ENCODE measurements around the gene TAS1R3.

Gene TAS1R3

DNA sequence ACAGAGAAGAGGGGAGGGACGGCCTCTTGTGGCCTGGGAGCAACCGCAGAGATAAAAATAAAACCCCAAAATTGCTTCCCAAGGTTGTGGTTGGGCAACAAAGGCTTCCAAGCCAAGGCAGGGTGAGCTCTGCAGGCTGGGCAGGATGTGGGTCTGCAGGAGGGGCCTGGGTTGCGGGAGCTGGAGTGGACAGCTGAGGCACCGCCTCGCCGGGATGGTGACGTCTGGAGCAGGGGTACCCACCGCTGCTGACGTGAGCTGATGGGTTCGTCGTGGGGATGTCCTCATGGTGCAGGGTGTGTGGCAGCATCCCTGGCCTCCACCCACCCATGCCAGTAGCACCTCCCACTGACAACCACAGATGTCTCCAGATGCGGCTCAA is 40.3 kb downstream of the TAS1R3 start:
- Histone ChIP-seq H3F3A (ENCODE audit: insufficient read depth, low read length) (peaks cover 6% of the 10 kb centered on the region), H3K9me3 (replicated peaks; ENCODE audit: insufficient read depth, low read length) (no peaks in the 10 kb centered on the region), H3K4me2 (ENCODE audit: low read depth, low read length) (no peak overlapping the region), H3K4me1 (ENCODE audit: low read length) (peaks cover 16% of the 10 kb centered on the region), H3K27ac (ENCODE audit: low read length) (no peak overlapping the region), H4K20me1 (ENCODE audit: insufficient read depth, low read length) (no peaks in the 10 kb centered on the region), H3K4me3 (ENCODE audit: low read length) (no peak overlapping the region), H3K79me2 (ENCODE audit: low read length) (peaks cover 26% of the 10 kb centered on the region), H2AFZ (ENCODE audit: low read length) (no peak overlapping the region), H3K9ac (ENCODE audit: low read length) (no peak overlapping the region), H3K9me2 (replicated peaks; ENCODE audit: insufficient read depth, low read length) (no peaks in the 10 kb centered on the region), H3K36me3 (replicated peaks; ENCODE audit: insufficient read depth, low read length) (no peaks in the 10 kb centered on the region), H3K27me3 (replicated peaks; ENCODE audit: insufficient read depth, low read length) (no peaks in the 10 kb centered on the region)
- TF ChIP-seq EZH2 (optimal IDR thresholded peaks at IDR 0.05; ENCODE audit: low read depth, low read length): no peak
- TF ChIP-seq, protein P1, sequence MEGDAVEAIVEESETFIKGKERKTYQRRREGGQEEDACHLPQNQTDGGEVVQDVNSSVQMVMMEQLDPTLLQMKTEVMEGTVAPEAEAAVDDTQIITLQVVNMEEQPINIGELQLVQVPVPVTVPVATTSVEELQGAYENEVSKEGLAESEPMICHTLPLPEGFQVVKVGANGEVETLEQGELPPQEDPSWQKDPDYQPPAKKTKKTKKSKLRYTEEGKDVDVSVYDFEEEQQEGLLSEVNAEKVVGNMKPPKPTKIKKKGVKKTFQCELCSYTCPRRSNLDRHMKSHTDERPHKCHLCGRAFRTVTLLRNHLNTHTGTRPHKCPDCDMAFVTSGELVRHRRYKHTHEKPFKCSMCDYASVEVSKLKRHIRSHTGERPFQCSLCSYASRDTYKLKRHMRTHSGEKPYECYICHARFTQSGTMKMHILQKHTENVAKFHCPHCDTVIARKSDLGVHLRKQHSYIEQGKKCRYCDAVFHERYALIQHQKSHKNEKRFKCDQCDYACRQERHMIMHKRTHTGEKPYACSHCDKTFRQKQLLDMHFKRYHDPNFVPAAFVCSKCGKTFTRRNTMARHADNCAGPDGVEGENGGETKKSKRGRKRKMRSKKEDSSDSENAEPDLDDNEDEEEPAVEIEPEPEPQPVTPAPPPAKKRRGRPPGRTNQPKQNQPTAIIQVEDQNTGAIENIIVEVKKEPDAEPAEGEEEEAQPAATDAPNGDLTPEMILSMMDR (IDR thresholded peaks at IDR 0.05; ENCODE audit: low read length): no peak
- no peak for TF ChIP-seq EZH2phosphoT487 (IDR thresholded peaks at IDR 0.05; ENCODE audit: low read length)
- no peak for DNase-seq

DNA sequence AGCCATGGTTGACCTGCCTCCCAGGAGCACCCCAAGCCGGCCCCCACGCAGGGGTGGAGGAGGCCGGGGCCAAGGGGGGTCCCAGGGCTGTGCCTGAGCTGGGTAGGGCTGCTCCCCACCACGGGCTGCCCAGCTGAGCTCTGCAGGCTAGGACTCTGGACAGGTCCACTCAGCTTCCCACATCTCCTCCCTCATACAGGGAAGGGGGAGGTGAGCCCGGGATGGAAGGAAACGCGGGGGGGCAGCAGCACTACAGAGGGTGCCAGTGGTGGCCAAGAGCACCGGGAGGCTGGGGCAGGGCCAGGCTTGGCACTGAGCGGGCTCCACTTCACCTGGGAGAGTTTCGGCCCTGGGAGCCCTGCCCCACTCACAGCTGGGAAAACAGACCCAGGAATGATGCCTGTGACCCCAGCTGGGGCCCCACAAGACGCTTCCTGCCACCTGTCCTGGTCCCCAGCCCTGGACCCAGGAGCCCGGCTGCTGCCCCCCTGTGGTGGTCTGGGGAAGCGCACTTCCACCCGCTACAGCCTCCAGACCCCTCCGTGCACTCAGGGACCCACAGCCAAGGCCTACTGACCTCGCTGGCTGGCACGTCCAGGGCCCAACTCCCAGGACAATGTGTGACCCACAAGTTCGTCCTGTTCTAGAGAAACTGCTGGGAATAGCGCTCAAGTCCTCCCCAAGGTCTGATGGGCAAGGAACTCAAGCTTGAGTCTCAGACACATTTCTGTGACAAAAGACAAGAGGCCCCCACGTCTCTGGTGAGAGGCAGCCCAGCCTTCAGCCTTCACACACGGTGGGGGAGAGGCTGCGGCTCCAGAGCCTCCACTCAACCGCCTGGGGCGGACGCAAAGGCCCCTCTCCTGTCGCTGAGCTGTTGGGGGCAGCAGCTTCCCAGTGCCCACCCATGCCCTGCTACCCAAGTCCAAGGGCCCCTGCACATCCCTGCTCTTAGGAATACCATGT is 40.9 kb downstream of the TAS1R3 start:
- Histone ChIP-seq H3K27me3 (replicated peaks; ENCODE audit: insufficient read depth, low read length) (no peaks in the 10 kb centered on the region), H2AFZ (ENCODE audit: low read length) (no peak overlapping the region), H3K4me2 (ENCODE audit: low read depth, low read length) (peak overlapping the region; percentile 18; the same call in 1 of the 2 replicates), H3K79me2 (ENCODE audit: low read length) (peaks cover 26% of the 10 kb centered on the region), H3K36me3 (replicated peaks; ENCODE audit: insufficient read depth, low read length) (no peaks in the 10 kb centered on the region), H3K9me3 (replicated peaks; ENCODE audit: insufficient read depth, low read length) (no peaks in the 10 kb centered on the region), H3K4me3 (ENCODE audit: low read length) (no peak overlapping the region), H3K27ac (ENCODE audit: low read length) (no peak overlapping the region), H3F3A (ENCODE audit: insufficient read depth, low read length) (peaks cover 13% of the 10 kb centered on the region), H3K4me1 (ENCODE audit: low read length) (peaks cover 16% of the 10 kb centered on the region), H3K9me2 (replicated peaks; ENCODE audit: insufficient read depth, low read length) (no peaks in the 10 kb centered on the region), H4K20me1 (ENCODE audit: insufficient read depth, low read length) (no peaks in the 10 kb centered on the region), H3K9ac (ENCODE audit: low read length) (no peak overlapping the region)
- DNase-seq: peak; percentile 47
- TF ChIP-seq, protein P1 (IDR thresholded peaks at IDR 0.05; ENCODE audit: low read length): peak; percentile 88
- no peak for TF ChIP-seq EZH2phosphoT487 (IDR thresholded peaks at IDR 0.05; ENCODE audit: low read length)

DNA sequence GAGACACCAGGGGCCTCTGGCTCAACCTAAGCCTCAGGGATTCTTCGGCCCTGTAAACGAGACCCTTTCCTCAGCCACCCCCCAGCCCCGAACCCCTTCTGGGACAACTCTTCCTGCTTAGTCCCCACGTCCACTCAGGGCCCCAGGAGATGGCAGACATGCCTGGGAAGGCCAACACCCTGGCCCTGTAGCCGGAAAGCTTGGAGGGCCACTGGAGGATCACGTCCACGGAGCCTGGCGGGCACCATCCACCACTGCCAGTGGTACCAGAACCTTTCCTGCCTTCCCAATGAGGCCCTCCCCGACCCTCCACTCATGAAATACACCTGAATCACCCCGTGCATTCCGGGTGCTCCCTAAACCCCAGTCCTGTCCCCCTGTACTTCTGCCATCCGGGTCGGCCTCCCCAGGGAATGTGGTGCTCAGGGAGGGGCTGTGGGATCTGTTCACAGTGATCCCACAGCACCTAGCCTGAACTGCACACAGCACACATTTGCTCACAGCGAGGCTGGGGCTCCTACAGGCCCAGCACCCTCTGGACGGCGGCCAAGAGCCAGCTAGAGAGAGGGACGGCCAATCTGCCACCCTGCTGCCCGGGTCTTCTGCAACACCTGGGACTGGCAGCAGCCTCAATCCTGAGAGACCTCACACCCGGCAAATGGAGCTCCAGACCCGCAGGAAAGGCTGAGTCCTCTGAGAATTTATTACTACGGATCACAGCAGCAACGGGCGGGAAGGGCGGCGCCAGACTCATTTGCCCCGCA is 42.2 kb downstream of the TAS1R3 start:
- no peak overlapping the region for H2AFZ ChIP-seq (ENCODE audit: low read length)
- H3F3A ChIP-seq (ENCODE audit: insufficient read depth, low read length): peaks cover 15% of the 10 kb centered on the region
- no peaks in the 10 kb centered on the region for H4K20me1 ChIP-seq (ENCODE audit: insufficient read depth, low read length)
- H3K4me2 ChIP-seq (ENCODE audit: low read depth, low read length): no peak overlapping the region
- peaks cover 16% of the 10 kb centered on the region for H3K4me1 ChIP-seq (ENCODE audit: low read length)
- no peaks in the 10 kb centered on the region for H3K9me3 ChIP-seq (replicated peaks; ENCODE audit: insufficient read depth, low read length)
- H3K27ac ChIP-seq (ENCODE audit: low read length): no peak overlapping the region
- H3K27me3 ChIP-seq (replicated peaks; ENCODE audit: insufficient read depth, low read length): no peaks in the 10 kb centered on the region
- TF ChIP-seq, protein P1 (IDR thresholded peaks at IDR 0.05; ENCODE audit: low read length): no peak
- TF ChIP-seq EZH2 (optimal IDR thresholded peaks at IDR 0.05; ENCODE audit: low read depth, low read length) (no peak), EZH2phosphoT487 (IDR thresholded peaks at IDR 0.05; ENCODE audit: low read length) (no peak)
- no peak overlapping the region for H3K4me3 ChIP-seq (ENCODE audit: low read length)
- H3K9me2 ChIP-seq (replicated peaks; ENCODE audit: insufficient read depth, low read length): no peaks in the 10 kb centered on the region
- peaks cover 26% of the 10 kb centered on the region for H3K79me2 ChIP-seq (ENCODE audit: low read length)
- H3K9ac ChIP-seq (ENCODE audit: low read length): no peak overlapping the region
- H3K36me3 ChIP-seq (replicated peaks; ENCODE audit: insufficient read depth, low read length): no peaks in the 10 kb centered on the region
- no peak for DNase-seq

Measured in MM.1S (cell line).